ENCODE data around the gene R3HDM2.

The R3HDM2 gene

DNA sequence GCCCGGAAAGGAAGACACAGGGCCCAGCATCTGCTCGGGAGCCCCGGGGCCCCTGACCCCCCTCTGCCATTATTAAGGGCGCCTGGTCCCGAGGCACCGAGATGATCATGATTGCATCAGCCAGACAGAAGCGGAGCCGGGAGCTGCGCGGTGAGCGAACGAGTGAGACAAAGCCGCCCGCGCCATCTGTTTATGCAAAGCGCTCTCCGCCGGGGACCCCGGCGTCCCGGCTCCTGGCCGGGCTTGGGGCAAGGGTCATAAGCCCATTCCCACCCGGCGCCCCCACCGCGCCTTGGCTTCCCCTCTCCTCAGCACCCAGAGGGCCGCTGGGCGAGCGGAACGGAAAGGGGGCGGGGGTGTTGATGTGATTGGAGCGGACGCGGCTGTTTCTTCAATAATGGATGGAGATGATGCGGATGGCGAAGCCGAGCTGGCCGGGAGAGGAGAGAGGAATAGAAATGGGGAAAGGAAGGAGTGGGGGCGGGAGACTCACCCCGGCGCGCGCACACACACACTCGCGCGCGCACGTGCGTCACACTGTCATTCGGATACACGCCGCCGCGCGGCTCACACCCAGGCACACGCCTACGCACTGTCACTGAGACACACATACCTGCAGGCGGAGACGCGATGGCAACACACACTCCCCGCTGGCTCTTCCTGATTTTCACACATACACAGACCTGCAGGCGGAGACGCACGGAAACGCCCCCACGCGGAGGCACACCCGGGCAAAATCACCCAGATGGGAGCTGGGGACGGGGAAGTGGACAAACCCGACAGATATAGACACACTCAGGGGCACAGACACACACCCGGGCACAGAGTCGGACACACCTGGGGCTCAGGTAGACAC is 190.5 kb downstream of the R3HDM2 start:
- peak; percentile 56 for DNase-seq (ENCODE audit: low read depth)

DNA sequence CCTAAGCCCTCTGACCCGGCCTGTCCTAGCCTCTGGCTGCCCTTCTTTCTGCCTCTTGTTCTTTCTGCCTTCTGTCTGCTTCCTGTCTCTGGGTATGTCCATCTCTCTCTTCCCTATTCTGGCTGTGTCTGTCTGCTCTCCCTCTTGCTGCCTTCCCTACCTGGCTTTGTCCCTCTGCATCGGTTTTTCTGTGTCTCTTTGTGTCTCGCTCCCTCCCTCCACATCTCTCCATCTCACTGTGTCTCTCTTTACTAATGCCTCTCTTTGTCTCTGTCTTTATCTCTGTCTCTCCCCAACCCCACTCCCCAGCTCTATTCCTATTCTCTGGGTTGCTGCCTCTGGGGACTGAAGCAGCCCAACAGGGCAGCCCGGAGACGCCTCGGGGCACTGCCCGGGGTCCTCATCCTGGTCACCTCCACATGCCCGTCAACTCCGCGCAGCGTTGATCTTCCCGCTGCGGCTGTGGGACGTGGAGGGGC is 191.2 kb downstream of the R3HDM2 start:
- DNase-seq (ENCODE audit: low read depth): no peak

DNA sequence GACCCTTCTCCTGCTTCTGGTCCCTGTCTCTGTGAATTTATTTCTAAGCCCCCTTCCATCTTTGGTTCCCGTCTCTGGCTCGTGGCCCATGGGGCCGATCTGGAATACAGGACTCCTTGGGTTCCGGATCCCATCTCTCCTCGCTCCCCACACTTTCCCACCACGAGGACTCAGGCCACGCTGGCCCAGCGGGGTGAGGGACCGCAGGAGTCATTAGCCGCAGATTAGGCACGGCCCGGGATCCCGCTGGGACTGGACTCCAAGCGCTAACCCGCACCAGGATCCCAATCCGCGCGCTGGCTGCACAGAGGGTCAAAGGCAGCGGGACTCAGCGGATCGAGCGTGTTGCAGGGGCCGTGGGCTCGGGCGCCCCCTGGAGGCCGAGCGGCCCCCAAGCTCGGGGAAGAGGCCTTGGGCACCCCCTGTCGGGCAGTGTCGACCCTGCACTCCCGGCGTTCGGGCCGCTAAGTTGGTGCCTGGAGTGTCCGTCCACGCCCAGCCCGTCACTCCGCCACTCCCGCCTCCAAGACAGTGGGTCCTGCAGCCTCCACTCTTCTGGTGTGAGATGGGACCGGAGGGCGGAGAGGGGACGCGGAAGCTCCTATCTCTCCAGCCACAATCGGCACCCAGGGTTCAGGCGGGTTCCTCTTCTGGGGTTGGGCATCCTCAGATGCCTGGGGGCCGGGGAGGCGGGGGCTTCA is 191.8 kb downstream of the R3HDM2 start:
- peak; percentile 82 for DNase-seq (ENCODE audit: low read depth)

DNA sequence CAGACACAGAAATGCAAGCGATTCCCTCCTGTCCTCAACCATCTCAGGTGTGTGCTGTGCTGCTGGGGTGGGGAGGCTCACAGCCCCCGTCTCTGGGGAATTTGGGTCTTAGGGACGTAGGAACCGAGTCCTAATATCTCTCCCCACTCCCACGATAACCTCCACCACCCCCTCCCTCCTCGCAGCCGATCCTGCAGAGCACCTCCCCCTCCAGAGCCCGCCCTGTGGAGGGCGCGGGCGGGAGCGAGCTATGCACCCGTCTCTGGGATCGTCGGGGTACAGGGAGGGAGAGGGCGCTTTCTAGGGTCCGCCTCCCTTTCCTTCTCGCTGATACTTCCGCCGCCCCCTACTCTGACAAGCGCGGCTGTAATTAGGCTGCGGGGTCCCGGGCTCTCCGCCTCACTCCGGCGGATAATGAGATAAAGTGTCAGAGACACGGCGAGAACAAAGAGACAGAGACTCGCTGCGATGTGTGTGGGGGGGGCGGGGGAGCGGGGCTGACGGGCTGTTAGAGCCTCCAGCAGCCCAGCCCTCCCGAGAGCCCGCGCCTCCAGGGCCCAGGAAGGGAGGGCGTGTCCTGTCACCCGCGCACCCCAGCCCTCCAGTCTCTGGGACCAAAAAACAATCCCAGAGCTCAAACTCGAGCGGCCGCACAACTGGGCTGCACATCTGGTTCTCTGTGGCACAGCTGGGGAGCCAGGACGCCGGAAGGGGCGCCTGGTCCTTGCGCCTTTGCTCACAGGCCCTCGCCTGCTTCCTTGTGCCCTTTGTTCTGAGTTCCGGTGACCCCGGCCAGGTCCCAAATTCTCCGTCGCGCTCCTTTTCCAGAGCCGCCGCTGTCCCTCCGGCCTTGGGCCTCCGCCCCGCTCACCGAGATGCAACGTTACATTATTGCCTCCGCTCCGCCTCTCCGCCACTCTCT is 192.7 kb downstream of the R3HDM2 start:
- DNase-seq (ENCODE audit: low read depth): no peak

DNA sequence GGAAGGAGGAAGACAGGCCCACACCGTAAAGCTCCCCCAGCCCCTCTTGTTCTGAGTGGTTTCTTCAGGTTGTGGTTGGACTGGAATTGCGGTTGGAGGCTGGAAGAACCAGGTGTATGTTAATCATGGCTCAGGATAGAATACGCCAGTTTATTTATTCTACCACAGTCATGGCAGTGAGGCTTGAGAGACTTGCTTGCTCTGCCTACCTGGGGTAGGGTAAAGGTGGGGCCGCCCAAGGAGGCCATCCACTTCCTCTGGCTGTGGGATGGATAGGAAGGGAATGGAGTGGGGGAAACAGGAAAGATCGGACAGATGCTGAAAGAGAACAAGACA is 193.3 kb downstream of the R3HDM2 start:
- no peak for DNase-seq (ENCODE audit: low read depth)

DNA sequence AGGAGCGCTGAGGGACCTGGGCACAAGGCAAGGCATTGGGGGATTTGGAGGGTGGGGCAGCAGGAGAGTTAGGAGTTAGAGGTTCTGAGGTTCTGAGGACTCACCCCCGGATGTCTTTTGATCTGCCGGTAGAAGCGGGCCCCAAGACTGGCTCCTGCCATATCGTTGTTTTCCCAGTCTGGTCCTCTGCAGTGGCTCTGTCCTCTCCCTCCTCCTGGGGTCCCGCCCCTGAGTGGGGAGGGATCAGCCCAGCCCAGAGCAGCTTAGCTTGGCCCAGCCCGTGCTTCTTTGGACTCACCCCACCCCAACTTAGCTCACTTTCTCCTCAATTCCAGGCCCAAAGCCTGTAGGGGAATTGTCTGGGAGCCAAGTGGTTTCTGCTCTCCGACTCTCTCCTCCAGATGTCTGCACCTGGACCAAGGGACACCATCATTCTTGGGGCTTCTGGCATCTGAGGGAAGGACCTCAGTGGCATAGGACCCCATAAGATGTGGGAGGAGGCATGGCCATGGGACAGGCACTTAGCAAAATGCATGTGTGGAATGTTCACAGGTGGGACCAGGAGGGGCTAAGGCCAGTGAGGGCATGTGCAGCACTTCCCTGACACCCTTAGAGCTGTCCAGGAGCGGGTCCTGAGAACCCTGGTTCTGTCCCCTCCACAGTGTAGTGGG is 193.8 kb downstream of the R3HDM2 start:
- DNase-seq (ENCODE audit: low read depth): no peak

DNA sequence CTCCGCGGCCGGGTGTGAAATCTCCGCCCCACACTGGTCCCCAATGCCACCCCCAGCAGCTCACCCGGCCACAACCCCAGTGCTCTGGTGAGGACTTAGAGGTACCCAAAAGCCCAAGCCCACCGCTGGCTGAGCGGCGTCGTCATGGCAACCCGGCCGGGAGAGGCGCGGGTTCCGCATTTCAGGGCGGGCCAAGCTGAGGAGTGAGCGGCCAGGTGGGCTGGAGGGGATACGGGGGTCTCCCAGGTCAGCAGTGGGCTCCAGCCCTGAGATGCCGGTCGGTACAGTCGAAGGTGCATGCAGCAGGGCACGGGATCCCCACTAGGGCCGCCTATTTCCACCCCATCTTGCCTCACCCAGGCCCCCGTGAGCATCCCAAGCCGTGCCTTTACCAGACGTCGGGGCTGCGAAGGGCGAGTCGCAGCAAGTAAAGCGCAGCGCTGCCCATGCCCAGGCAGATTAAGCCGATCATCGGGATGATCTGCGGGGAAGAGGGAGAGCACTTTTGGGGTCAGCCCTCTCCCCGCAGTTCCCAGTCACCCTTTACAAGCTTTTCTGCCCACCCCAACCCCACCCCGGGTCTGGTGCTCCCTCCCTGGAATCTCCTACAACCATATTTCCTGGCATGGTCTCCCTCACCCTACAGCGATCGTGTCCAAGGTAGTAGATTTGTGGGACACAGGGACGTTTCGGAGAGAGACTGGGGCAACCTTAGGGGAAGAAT is 194.5 kb downstream of the R3HDM2 start:
- no peak for DNase-seq (ENCODE audit: low read depth)

DNA sequence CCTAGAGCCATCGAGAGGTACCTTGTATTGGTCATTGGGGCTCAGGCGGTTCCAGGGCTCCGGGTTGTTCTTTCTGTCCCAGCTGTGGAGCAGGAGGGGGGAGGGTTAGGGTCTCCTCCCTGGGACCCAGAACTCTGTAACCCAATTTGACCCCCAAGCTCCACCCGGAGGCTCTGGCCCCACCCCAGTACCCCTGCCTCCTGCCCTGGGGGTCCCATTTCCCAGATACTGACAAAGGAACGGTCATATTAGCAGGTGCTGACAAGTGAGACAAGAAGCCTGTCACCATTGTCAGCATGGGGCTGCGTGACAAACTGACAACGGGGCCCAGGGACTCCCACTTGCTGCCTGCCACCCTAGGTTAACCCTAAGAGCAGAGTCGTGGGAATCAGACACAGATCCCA is 195.1 kb downstream of the R3HDM2 start:
- no peak for DNase-seq (ENCODE audit: low read depth)

DNA sequence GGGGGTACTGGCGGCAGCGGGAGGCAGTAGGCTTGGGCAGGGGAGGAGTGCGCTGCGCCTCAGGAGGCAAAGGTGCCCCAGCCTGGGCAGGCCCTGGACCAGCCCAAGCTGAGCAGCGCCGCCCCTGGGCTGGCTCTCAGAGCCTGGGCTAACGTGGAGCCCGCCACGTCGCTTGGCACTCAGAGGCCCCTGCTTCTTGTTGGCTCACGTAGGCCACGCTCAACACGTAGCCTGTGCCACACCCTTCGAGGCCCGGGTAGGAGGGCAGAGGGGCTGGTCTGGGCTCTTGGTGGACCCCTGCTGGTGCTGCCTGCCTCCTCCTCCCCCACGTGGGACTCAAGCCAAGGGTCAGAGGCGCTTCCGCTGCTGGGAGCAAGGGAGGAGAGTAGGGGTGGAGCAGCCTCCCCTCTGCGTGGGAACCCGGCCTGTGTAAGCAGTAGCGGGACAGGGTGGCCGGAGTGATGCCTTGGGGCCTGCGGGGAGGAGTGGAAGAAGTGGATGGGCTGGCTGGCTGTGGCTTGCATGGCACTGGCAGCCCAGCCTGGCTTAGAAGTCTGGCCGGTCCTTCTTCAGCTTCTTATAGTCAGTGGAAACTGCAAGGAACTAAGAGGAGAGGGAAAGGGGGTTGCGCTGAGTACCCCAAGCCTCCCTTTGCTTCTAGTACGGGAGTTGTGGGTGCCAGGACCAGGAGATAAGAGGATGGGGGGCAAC is 195.7 kb downstream of the R3HDM2 start:
- no peak for DNase-seq (ENCODE audit: low read depth)

DNA sequence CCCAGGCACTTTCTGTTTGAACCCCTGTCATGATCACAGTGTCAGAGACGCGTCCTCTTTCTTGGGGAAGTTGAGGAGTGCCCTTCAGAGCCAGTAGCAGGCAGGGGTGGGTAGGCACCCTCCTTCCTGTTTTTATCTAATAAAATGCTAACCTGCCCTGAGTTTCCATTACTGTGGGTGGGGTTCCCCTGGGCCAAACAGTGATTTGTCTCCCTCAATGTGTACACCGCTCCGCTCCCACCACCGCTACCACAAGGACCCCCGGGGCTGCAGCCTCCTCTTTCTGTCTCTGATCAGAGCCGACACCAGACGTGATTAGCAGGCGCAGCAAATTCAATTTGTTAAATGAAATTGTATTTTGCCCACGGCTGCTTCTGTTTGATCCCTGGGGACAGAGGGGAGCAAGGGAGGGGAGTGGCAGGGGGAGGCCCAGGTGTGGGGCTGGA is 196.2 kb downstream of the R3HDM2 start:
- no peak for DNase-seq (ENCODE audit: low read depth)

DNA sequence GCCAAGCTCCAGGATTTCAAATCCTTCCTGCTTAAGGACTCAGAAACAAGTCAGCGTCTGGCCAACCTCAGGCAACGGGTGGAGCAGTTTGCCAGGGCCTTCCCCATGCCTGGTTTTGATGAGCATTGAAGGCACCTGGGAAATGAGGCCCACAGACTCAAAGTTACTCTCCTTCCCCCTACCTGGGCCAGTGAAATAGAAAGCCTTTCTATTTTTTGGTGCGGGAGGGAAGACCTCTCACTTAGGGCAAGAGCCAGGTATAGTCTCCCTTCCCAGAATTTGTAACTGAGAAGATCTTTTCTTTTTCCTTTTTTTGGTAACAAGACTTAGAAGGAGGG is 196.6 kb downstream of the R3HDM2 start:
- DNase-seq (ENCODE audit: low read depth): no peak

DNA sequence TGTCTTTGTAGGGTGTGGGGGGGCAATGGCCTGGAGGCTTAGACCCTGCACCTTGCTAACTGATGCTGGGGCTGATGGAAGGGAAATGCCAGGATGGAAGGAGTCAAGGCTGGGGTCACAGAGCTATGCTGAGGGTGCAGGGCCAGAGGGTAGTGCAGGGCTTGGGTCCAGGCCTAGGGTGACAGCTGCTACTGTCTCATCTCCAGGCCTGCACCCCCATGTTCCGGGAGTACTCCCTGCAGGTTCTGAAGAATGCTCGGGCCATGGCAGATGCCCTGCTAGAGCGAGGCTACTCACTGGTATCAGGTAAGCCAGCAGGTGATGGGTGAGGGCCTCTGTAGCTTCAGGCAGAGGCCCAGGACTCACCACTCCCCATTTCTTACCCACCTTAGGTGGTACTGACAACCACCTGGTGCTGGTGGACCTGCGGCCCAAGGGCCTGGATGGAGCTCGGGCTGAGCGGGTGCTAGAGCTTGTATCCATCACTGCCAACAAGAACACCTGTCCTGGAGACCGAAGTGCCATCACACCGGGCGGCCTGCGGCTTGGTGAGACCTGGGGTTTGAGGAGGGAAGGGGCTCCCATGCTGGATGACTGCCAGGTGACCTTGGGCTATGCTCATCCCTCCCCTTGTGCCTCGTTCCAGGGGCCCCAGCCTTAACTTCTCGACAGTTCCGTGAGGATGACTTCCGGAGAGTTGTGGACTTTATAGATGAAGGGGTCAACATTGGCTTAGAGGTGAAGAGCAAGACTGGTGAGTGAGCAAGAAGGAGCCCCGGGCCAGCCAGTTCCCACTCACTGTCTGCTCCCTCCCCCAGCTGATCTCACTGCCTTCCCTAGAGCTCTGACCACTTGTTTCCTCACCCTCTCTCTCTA is 197.2 kb downstream of the R3HDM2 start:
- no peak for DNase-seq (ENCODE audit: low read depth)

DNA sequence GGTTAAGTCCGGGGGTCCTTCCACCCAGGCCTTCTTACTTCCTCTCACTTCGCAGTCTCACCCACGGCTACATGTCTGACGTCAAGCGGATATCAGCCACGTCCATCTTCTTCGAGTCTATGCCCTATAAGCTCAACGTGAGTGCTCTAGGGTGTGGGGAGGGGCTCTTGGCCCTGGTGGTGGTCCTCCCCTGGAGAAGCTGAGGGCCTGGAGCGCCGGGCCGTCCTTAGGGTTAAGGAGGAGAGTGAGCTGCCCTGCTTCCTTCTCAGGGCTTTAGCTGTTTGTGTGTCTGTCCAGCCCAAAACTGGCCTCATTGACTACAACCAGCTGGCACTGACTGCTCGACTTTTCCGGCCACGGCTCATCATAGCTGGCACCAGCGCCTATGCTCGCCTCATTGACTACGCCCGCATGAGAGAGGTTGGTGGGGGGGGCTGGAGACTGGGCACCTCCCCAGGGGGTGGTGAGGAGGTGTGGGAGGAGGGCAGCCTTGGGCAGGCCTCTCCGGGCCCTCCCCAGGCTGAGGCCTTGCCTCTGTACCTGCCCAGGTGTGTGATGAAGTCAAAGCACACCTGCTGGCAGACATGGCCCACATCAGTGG is 198.6 kb downstream of the R3HDM2 start:
- no peak for DNase-seq (ENCODE audit: low read depth)

DNA sequence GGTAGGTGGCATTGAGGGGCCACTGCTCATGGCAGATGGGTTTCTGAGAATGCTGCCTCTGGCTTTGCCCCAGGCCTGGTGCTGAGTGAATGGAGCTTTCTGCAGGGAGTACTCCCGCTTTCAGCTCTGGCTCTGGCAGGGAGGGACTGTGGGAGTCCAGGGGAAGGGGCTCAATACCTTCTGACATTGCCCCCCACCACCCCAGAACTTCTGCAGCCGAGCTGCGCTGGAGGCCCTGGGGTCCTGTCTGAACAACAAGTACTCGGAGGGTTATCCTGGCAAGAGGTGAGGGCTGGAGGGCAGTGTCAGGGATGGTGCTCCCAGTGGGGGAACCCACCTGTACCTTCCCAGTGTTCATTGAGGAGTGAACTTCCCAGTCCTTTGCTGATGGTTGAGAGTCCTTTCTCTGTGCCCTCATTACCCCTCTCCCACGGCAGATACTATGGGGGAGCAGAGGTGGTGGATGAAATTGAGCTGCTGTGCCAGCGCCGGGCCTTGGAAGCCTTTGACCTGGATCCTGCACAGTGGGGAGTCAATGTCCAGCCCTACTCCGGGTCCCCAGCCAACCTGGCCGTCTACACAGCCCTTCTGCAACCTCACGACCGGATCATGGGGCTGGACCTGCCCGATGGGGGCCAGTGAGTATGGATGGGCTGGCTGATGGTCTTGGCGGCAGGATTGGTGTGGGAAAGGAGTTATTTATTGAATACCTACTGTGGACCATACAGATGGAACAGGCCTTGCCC is 199.4 kb downstream of the R3HDM2 start:
- no peak for DNase-seq (ENCODE audit: low read depth)

DNA sequence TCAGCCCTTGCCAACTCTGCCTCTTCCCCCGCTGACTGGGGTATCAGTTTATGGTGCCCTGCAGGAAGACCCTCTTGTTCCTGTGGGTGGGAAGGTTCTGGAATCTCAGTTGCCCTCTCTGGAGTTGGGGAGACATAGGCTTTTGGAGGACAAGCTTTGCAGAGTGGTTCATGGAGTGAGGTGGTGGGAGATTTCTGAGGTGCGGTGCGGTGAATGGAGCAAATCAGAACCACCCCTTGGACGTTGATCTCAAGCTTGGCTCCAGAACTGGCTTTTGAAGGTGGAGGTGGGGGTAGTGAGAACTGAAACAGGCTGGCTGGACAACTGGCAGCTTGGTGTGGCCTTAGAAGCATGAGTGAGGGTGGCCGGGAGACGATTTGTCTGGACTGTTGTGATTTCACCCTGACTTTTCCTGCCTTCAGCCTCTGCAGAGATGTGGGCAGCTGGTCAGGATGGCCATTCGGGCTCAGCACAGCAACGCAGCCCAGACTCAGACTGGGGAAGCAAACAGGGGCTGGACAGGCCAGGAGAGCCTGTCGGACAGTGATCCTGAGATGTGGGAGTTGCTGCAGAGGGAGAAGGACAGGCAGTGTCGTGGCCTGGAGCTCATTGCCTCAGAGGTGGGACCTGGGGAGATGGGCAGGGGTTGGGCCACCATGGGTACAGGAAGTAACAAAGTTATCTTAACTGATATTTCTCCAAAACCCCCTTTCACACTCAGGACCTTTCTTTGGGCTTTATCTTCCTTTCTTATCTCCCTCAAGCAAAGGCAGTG is 200.3 kb downstream of the R3HDM2 start:
- no peak for DNase-seq (ENCODE audit: low read depth)

DNA sequence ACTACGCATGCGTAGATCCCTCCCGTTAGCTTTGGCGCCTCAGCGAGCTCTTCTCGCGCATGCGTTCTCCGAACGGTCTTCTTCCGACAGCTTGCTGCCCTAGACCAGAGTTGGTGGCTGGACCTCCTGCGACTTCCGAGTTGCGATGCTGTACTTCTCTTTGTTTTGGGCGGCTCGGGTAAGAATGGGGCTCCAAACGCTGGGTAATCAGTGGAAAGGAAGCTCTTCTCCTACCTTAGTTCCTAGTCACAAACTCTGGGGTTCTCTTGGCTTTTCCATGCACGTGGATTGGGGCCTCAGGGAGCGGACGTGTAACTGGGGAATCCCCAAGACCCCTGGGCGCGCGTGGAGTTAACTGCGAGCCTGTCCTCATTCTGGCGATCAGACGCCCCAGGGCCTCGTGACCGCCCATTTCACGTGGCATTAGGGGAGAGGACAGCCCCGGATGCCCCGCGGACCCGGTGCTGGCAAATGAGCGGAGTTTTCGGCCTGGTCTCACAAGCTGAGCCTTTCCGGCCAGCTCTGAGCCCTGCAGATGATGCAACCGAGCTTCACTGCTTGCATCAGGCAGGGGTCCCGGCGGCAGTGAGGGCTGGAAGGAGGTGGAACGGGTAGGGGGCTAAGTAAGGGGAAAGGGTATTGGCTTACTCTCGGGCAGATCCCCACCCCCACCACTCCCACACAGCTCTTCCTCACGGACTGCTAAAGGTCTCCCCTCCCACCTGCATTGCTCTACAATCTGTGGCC is 201.0 kb downstream of the R3HDM2 start, which contains the start of gene SHMT2:
Gene SHMT2, plus strand, starts transcription at position 78 of the 747 bp plus-strand sequence. Its CDS starts 68 bp downstream, at position 146.
- peak; percentile 94 for DNase-seq (ENCODE audit: low read depth)
